HG03565 (cell line): ENCODE results near the gene RABEP2.
"Not testable (repeated sequence)": the region's sequence is repeated elsewhere in the genome, so short reads cannot be mapped to it uniquely, and the experiment has no call there.

Source experiments
- ATAC-seq: cut with Tn5 transposase; IDR thresholded peaks from one replicate; pipeline ENCODE4 v1.9.1; 2021; ENCODE audit warnings: mild to moderate bottlenecking, moderate library complexity; ENCODE audit not compliant: unreplicated experiment

The RABEP2 gene

DNA sequence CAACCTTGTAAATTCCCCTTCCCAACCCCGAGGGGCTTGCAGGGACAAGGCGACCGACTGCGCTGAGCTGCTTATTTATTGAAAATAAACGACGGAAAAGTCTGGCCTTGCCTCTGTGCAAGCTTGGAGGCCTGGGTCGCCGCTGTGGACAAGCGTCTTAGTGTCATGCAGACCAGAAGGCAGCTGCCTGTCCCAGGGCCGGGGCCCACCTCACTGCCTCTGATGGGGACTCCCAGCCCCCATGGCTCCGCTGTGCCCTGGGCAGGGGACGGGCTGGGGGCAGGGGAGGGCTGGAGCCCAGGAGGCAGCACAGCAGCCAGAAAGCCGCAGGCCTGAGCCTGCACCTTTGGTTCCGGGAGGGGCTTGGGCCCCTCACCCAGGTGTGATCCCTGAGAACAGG lies 20.7 kb downstream of the RABEP2 start:
- ATAC-seq = no peak

DNA sequence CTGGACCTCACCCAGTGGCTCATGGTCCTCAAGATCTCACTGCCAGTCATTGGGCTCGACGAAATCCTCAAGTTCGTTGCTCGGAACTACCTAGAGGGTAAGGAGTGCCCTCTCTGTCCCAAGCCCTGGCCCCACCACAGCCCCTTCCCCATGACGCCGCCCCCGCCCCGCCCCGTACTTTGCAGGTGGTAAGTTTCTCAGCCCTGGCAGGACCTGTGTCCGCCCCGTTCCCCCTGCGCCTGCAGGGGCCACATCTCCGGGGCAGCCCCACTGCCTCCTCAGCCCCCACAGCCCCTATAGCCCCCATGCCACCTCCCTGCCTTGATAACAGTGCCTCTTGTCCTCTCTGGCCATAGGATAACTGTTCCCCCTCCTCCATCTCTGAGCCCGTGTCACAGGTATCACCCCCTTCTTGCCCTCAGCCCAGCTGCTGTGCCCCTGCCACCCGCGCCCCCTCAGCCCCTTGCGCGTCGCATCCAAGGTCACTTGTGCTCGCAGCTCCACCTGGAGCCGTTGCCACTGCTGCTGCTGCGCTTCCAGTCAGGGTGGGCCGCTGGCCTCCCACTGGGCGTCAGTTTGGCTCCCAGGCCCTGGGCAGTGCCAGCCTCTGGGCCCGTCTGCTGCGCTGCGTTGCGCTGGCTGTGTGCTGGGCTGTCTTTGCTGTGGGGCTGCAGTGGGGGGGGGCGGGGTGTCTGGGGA lies 21.5 kb downstream of the RABEP2 start:
- ATAC-seq = no peak

DNA sequence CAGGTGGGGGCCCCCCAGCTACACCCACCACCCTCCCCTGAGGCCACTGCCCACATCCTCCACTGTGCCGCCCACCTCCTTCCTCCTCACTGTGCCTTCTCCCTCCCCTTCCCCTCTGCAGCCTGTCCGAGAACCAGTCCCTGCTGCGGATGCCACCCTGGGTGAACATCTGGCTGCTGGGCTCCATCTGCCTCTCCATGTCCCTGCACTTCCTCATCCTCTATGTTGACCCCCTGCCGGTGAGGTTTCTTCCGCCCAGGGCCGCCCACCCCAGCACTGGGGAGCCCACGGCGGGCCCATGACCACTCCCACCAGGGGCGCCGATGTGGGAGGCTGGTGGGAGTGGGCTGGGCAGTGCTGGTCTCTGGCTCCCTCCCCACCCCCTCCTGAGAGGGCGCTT lies 22.1 kb downstream of the RABEP2 start:
- ATAC-seq = no peak

DNA sequence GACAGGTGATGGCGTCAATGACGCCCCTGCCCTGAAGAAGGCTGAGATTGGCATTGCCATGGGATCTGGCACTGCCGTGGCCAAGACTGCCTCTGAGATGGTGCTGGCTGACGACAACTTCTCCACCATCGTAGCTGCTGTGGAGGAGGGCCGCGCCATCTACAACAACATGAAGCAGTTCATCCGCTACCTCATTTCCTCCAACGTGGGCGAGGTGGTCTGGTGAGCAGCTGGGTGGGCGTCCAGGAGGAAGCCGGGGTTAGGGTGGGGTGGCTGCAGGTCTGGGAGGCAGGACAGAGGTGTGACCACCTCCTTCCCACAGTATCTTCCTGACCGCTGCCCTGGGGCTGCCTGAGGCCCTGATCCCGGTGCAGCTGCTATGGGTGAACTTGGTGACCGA lies 23.2 kb downstream of the RABEP2 start:
- ATAC-seq = no peak

- no peak for ATAC-seq
Observed at GRCh38 chr16:28900601-28901000, 24.4 kb downstream of the RABEP2 start.

- ATAC-seq = no peak
Observed at GRCh38 chr16:28899882-28900590, 25.0 kb downstream of the RABEP2 start.

DNA sequence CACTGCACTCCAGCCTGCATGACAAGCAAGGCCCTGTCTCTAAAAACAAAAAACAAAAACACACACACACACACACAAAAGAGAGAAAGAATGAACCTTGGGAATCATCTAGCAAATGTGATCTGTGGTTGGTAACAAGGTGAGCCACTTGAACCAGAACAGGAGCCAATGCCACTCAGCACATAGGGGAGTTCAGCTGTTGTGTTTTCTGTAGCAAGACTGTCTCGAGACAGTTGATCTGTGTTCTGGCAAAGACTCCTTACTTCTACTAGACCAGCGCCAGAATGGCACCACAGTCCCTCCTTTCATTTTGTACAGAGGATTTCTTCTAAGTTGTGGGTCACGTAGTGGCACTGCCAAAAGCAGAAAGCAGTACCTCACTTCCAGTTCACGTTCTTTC lies 26.1 kb downstream of the RABEP2 start:
- ATAC-seq = no peak

GRCh38 chr16:28898266-28898665 lies 26.8 kb downstream of the RABEP2 start:
- no peak for ATAC-seq

DNA sequence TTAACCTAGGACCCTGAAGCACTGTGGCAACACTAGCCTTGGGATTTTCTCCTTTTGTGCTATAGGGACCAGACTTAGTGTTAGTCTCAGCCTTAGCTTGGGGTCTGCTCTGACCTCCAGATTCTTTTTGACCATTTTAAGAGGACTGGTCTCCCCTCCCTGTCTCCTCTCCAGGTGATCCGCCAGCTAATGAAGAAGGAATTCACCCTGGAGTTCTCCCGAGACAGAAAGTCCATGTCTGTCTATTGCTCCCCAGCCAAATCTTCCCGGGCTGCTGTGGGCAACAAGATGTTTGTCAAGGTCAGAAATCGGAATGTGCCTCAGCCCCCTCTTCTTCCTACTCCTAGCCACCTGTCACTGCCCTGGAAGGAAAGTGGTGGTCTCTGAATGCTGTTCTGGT lies 27.2 kb downstream of the RABEP2 start:
- no peak for ATAC-seq

DNA sequence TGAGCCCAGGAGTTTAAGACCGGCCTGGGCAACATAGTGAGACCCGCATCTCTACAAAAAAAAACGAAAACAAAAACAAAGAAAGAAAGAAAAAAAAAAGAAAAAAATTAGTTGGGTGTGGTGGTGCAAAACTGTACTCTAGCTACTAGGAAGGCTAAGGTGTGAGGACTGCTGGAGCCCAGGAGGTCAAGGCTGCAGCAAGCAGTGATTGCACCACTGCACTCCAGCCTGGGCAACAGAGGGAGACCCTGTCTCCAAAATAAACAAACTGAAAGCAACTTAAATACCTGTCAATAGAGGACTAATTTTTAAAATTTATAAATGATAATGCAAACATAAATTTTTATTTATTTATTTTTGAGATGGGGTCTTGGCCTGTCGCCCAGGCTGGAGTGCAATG lies 29.4 kb downstream of the RABEP2 start:
- no peak for ATAC-seq

DNA sequence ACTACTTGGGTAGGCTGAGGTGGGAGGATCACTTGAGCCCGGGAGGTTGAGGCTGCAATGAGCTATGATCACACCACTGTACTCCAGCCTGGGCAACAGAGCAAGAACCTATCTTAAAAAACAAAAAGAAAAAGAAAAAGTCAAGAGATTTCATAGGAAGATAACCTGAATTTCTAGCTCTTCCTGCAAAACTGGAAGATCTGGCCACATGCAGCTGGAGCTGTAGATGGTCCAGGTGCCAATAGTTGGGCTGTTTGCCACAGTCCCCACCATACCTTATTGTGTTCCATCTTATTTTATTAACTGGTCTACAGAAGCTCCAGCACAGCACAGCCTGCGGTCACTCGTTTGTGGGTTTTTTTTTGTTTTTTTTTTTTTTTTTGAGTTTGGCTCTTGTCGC lies 31.7 kb downstream of the RABEP2 start:
- ATAC-seq = no peak

- ATAC-seq = no peak
Observed at GRCh38 chr16:28891964-28892890, 32.8 kb downstream of the RABEP2 start.

- ATAC-seq = not testable (repeated sequence)
Observed at GRCh38 chr16:28890355-28890754, 34.7 kb downstream of the RABEP2 start.

DNA sequence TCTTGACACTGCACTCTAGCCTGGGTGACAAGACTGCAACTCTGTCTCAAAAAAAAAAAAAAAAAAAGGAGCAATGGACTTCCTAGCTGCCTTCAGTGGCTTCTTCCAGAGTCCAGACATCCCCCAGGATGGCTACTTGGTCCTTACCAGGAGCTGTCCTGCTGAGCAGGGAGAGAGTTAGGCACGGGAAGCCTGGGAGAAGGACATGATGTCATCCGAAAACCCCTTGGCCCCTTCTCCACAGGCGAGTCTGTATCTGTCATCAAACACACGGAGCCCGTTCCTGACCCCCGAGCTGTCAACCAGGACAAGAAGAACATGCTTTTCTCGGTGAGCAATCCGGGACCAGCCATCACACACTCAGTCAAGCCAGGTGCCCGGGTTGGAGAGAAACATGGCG lies 38.1 kb downstream of the RABEP2 start:
- ATAC-seq = no peak

DNA sequence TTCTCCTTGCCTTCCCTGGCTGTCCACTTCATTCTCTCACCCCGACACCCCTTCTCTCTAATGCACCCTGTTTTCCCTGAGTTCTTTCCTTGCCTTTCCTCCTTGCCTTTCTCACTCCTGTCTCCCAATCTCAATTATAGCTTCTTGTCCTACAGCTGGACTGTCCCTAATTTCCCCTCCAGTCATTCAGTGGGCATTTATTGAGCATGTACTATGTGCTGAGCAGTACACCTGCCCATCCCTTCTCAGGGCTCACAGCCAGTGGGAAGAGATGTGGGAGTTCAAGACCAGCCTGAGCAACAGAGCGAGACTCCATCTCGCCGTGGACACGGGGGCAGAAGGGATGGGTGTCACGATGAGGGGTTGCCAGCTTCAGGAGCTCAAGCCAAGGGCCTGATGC lies 41.0 kb downstream of the RABEP2 start:
- no peak for ATAC-seq

DNA sequence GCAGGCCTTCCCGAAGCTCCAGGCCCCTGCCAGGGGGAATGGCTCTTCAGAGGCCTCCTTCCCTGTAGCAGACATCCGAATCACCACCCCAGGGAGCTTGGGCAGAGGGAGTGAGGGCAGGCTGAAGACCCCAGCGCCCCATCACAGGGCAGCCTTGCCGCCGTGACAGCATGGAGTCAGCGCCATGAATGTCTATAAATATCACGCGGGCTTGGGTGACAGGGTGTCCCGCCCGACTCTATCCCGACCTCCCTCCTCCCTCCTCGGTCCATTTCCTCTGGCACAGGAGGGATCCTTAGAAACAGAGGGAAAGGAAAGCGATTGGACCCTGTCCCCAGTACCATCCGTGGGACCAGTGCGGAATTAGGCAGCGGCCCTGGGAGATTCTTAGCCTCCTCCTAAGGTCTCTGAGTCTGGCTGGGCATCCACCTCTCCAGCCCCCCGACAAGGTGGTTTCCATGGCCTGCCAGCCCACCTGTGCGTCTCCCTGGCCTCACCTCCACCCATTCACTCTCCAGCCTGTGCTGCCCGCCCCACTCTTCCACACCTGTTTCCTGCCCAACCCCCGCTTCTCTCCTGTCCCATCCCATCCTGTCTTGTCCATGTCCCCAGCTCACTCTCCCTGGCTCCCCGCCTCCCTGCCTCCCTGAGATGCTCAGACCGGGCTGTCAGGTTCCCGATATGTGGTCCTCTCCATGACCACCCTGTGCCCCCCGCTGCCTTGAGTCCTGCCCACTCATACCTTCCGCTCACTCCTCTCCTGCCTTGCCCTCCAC lies 41.6 kb downstream of the RABEP2 start:
- no peak for ATAC-seq

- ATAC-seq = no peak
Observed at GRCh38 chr16:28882551-28883160, 42.4 kb downstream of the RABEP2 start.

GRCh38 chr16:28881565-28881964 lies 43.5 kb downstream of the RABEP2 start:
- not testable (repeated sequence) for ATAC-seq

- no peak for ATAC-seq
Observed at GRCh38 chr16:28880955-28881354, 44.1 kb downstream of the RABEP2 start.

GRCh38 chr16:28880589-28880915 lies 44.5 kb downstream of the RABEP2 start:
- ATAC-seq = no peak
